Lung (tissue), 12 donors: ENCODE data around the gene HTRA2. TPM values are rescaled to one million over a fixed set of nuclear protein-coding genes. Genes with fewer than 3 reads are reported as not detected.

Source experiments
- ATAC-seq: fragments of 200-7000 bp; cut with Tn5 transposase; one replicate; pipeline ENCODE4 v1.9.1; 2020; ENCODE audit warnings: moderate number of reproducible peaks; ENCODE audit not compliant: insufficient read depth, low FRiP score
- DNase-seq, 3 donors: peaks; one replicate each; pipeline ENCODE4 v3.0.0-alpha.2; 2013 to 2017
- H3K27ac ChIP-seq, 2 donors: one replicate each; pipeline ENCODE4 v1.5.1; 2013; ENCODE audit warnings: mild to moderate bottlenecking in 2 of 2, moderate library complexity in 2 of 2, control low read depth in 1 of 2, inconsistent platforms in 1 of 2, low read depth in 1 of 2, low read length in 1 of 2
- H3K27me3 ChIP-seq, 3 donors: one replicate each; pipeline ENCODE4 v1.5.1; 2013; ENCODE audit warnings: low read length in 2 of 3; ENCODE audit not compliant: control insufficient read depth in 3 of 3, insufficient read depth in 3 of 3
- H3K36me3 ChIP-seq, 4 donors: one replicate each; pipeline ENCODE4 v1.5.1; 2013; ENCODE audit warnings: low read length in 4 of 4, mild to moderate bottlenecking in 1 of 4, moderate library complexity in 1 of 4; ENCODE audit not compliant: control insufficient read depth in 4 of 4, insufficient read depth in 4 of 4
- H3K4me1 ChIP-seq, 5 donors: one replicate each; pipeline ENCODE4 v1.5.1; 2013; ENCODE audit warnings: low read length in 5 of 5, mild to moderate bottlenecking in 2 of 5, moderate library complexity in 1 of 5; ENCODE audit not compliant: control insufficient read depth in 5 of 5, insufficient read depth in 5 of 5
- H3K4me3 ChIP-seq: one replicate; pipeline ENCODE4 v1.5.1; 2013; ENCODE audit warnings: mild to moderate bottlenecking, control low read depth, moderate library complexity
- H3K9ac ChIP-seq, 2 donors: one replicate each; pipeline ENCODE4 v1.5.1; 2013; ENCODE audit warnings: low read length in 2 of 2, control low read depth in 1 of 2; ENCODE audit not compliant: insufficient read depth in 1 of 2
- H3K9me3 ChIP-seq, 4 donors: one replicate each; pipeline ENCODE4 v1.5.1; 2013; ENCODE audit warnings: low read length in 3 of 4, mild to moderate bottlenecking in 1 of 4, moderate library complexity in 1 of 4; ENCODE audit not compliant: control insufficient read depth in 4 of 4, insufficient read depth in 3 of 4
- CTCF ChIP-seq: IDR thresholded peaks from 2 replicates; pipeline ENCODE4 v1.5.1; 2012; ENCODE audit warnings: mild to moderate bottlenecking; ENCODE audit errors: control extremely low read depth, extremely low read depth
- WGBS, 2 donors: extraction: QIAGEN DNeasy Blood & Tissue Kit; methylation state at CpG; one replicate each; pipeline ENCODE4 v1.1.7; 2013; 5-methylcytosine and 5-hydroxymethylcytosine counted together
- polyA plus RNA-seq, 2 donors: library from polyadenylated mRNA; stranded (reverse); fragments of 200-250 nt; gene quantifications; one replicate each; pipeline ENCODE4 v1.2.1, GENCODE V29; 2013
- total RNA-seq, 2 donors: library from RNA; depleted of rRNA in 1 of 2; stranded (reverse); fragments of >200 nt in 1 of 2; gene quantifications; one replicate each; pipeline ENCODE4 v1.2.1, GENCODE V29; 2014 to 2021
- donor health status: control.
- donor health status: control.
- donor health status: Bipolar disorder and iron deficiency.
- donor health status: healthy.
- donor health status: DM: yes; HTN: yes; CAD: no.

The HTRA2 gene
- total and polyA plus RNA-seq, 4 donors, result 26.6 to 42.1 (median 31.6) TPM

DNA sequence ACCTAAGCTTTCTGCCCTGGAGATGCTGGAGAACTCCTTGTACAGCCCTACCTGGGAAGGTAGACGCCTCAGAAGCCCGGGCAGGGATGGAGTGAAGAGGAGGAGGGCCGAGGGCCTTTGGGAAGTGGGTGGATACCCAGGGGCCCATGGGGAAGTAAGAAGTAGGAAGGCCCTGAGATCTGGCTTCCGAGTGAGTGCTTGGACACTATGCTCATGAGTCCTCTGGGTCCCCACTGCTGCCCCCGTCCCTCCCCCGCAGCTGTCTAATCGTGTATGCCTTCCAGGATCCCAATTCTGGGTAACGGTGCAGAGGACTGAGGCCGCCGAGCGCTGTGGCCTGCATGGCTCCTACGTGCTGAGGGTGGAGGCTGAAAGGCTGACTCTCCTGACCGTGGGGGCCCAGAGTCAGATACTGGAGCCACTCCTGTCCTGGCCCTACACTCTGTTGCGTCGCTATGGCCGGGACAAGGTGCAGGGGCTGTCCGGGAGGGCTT is 25.9 kb downstream of the HTRA2 start:
- no peaks in the 10 kb centered on the region for H3K9me3 ChIP-seq
- WGBS, 2 donors, result 52 to 69% methylated on average over 17 of the region's 17 CpGs
- H3K4me1 ChIP-seq, result peaks cover 0 to 22% (median 0%) of the 10 kb centered on the region in 5 donors
- ATAC-seq, result no peak
- H3K27me3 ChIP-seq, result peaks cover 0 to 8% (median 2%) of the 10 kb centered on the region in 3 donors
- peaks cover 0 to 7% (median 0%) of the 10 kb centered on the region in 4 donors for H3K36me3 ChIP-seq
- H3K9ac ChIP-seq, result peak overlapping the region in 1 of 2 donors; percentile 7
- TF ChIP-seq CTCF, result no peak
- peak overlapping the region; percentile 66 for H3K4me3 ChIP-seq
- no peak for DNase-seq
- H3K27ac ChIP-seq, result peak overlapping the region in 1 of 2 donors; percentile 85

GRCh38 chr2:74556159-74556558 is 26.4 kb downstream of the HTRA2 start:
- WGBS, 2 donors, result 63 to 79% methylated on average over 14 of the region's 14 CpGs
- no peak overlapping the region for H3K27ac ChIP-seq
- H3K27me3 ChIP-seq, result peaks cover 0 to 8% (median 6%) of the 10 kb centered on the region in 3 donors
- no peak overlapping the region for H3K4me3 ChIP-seq
- no peak for TF ChIP-seq CTCF
- peaks cover 0 to 22% (median 0%) of the 10 kb centered on the region in 5 donors for H3K4me1 ChIP-seq
- no peak overlapping the region for H3K9ac ChIP-seq
- ATAC-seq, result no peak
- no peaks in the 10 kb centered on the region for H3K9me3 ChIP-seq
- DNase-seq, result no peak
- H3K36me3 ChIP-seq, result peaks cover 0 to 7% (median 0%) of the 10 kb centered on the region in 4 donors

- Histone ChIP-seq H3K4me1 (peaks cover 0 to 22% (median 0%) of the 10 kb centered on the region in 5 donors), H3K36me3 (peaks cover 0 to 7% (median 0%) of the 10 kb centered on the region in 4 donors), H3K27ac (no peak overlapping the region), H3K9ac (no peak overlapping the region), H3K4me3 (no peak overlapping the region), H3K9me3 (no peaks in the 10 kb centered on the region), H3K27me3 (peaks cover 0 to 13% (median 11%) of the 10 kb centered on the region in 3 donors)
- no peak for ATAC-seq
- no peak for TF ChIP-seq CTCF
- WGBS, 2 donors, result 84 to 91% methylated on average over 6 of the region's 6 CpGs
- DNase-seq, result no peak
Observed at GRCh38 chr2:74556831-74557370, 27.2 kb downstream of the HTRA2 start.
